ENCODE results near the gene IL20RA.
"Not testable (repeated sequence)": the region's sequence is repeated elsewhere in the genome, so short reads cannot be mapped to it uniquely, and the experiment has no call there.

The IL20RA gene

DNA sequence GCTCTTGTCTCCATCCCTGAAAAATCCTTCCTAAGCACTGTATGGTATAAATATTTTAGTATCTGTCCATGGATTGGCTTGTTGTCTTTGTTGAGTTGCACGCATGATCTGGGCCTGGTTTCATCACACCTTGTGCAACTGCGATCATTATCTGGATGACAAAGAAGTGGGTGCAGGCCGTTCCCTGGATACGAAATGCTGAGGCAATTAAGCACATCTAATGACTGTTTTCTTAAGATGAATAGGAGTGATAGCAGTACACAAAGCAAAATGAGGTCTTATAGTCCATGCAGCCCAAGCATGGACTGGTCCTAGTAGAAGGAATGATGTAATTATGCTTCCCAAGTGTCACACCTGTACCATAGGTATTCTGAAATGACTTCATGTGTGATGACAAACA, 74.8 kb downstream of the IL20RA start:
- no peak for DNase-seq (ENCODE audit: low spot score)

DNA sequence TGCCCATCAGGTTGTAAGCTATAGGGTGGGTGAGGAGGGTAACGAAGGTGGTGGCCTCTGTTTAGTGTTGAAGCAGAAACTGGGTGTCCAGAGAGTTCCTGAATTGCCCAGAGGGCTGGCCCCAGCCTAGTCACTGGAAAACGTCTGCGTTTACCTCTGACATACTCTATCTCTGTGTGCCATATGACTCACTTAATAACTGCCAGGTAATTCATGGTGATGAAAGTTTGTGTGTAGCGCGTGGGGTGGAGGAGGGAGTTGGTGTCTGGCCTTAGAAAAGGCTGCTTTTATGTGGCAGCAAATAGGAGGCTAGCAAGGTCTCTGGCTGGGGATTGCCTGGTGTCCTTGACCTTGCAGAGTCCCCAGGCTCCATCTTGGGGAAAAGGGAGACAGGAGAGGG, 75.3 kb downstream of the IL20RA start:
- no peak for DNase-seq (ENCODE audit: low spot score)

DNA sequence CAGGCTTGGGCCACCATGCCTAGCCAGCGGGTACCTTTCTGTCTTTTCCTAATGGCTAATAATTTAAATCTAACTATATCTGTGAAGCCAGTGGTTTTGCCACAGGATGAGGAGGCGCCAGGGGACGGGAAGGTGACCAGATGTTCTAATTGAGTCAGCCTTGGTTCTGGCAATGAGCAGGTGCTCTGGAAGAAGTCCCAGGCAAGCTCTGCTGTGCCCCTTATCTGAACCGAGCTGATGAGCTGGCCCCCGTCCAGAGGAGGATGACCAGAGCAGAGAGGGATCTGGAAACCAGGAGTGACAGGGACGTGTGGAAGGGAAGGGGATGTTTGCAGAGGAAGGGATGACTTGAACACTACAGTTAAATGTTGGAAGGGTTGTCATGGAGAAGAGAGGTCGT, 75.9 kb downstream of the IL20RA start:
- no peak for DNase-seq (ENCODE audit: low spot score)

- peak; percentile 75 for DNase-seq (ENCODE audit: low spot score)
These were observed 76.7 kb downstream of the IL20RA start for GRCh38 chr6:136967876-136968752.

GRCh38 chr6:136964398-136964797, 80.4 kb downstream of the IL20RA start:
- no peak for DNase-seq (ENCODE audit: low spot score)

DNA sequence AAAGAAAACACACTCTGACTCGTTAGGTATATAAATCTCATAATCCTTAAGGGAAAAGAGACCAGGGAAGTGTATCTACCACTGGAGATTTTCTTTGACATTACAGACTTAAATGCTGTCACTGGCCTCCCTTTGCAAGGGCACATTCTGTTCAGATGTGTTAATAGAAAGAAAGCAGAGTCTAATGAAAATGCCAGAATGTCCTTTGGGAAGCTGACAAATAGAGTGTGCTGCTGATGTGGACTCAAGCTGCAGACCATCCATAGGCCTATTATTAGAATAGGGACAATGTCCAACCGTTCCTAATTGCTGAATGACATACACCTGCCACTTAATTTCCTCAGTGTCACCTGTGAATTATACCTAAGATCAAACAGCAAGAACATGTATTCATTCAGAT, 81.5 kb downstream of the IL20RA start:
- no peak for DNase-seq (ENCODE audit: low spot score)

- no peak for DNase-seq (ENCODE audit: low spot score)
These were observed 82.1 kb downstream of the IL20RA start for GRCh38 chr6:136962661-136963060.

GRCh38 chr6:136961848-136962247, 82.9 kb downstream of the IL20RA start:
- DNase-seq (ENCODE audit: low spot score), result no peak

GRCh38 chr6:136960781-136961180, 84.0 kb downstream of the IL20RA start:
- no peak for DNase-seq (ENCODE audit: low spot score)

DNA sequence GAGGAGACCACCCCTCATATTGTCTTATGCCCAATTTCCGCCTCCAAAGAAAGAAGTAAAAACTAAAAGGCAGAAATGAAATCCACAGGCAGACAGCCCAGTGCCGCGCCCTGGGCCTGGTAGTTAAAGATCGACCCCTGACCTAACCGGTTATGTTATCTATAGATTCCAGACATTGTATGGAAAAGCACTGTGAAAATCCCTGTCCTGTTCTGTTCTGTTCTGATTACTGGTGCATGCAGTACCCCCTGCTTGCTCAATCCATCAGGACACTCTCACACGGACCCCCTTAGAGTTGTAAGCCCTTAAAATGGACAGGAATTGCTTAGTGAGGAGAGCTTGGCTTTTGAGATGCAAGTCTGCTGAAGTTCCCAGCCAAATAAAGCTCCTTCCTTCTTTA, 84.8 kb downstream of the IL20RA start:
- DNase-seq (ENCODE audit: low spot score), result not testable (repeated sequence)

GRCh38 chr6:136959471-136959891, 85.3 kb downstream of the IL20RA start:
- DNase-seq (ENCODE audit: low spot score), result no peak

- DNase-seq (ENCODE audit: low spot score), result no peak
These were observed 86.6 kb downstream of the IL20RA start for GRCh38 chr6:136958168-136958567.

DNA sequence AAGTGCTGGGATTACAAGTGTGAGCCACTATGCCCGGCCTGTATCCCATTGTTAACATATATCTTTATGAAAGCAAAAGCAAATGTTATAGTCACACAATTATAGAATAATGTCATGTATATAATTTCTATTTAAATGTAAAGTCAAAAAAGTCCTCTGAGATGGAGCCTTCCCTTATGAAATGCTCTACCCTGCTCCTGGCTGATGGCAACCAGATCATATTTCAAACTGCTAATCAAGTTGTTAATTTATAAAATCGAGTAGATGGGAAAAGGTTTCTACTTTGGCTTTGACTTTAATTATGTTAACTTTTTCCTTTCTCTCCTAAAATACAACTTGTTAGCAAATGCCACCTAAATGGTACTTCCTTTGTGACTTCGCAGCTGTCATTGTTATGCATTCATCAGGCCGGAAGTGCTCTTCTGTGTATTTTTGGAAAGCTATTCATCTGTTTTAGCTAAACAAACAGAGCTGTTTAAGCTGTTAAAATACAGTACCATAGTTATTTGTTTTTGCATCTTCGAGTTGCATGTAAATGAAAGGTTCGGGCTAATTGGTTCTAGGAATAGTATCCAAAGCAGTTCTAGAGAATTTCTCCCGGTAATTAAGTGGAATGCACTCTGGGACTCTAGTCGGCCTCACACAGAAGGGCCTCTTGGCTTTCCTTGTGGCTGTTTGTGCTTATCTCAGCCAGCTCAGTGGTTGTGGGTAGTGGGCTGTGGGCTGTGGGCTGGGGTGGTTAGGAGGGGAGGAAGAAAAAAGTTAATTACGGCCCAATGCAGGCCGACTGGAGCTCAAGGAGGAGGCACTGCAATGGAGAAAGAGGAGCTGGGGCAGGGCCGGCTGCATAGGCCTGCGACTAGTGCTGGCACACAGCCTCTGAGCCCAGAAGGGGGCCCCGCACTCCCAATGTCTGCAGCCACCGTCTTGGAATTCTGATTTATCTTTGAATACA, 87.9 kb downstream of the IL20RA start:
- no peak for DNase-seq (ENCODE audit: low spot score)

- no peak for DNase-seq (ENCODE audit: low spot score)
These were observed 89.6 kb downstream of the IL20RA start for GRCh38 chr6:136955123-136955522.

- no peak for DNase-seq (ENCODE audit: low spot score)
These were observed 92.0 kb downstream of the IL20RA start for GRCh38 chr6:136952714-136953260.

DNA sequence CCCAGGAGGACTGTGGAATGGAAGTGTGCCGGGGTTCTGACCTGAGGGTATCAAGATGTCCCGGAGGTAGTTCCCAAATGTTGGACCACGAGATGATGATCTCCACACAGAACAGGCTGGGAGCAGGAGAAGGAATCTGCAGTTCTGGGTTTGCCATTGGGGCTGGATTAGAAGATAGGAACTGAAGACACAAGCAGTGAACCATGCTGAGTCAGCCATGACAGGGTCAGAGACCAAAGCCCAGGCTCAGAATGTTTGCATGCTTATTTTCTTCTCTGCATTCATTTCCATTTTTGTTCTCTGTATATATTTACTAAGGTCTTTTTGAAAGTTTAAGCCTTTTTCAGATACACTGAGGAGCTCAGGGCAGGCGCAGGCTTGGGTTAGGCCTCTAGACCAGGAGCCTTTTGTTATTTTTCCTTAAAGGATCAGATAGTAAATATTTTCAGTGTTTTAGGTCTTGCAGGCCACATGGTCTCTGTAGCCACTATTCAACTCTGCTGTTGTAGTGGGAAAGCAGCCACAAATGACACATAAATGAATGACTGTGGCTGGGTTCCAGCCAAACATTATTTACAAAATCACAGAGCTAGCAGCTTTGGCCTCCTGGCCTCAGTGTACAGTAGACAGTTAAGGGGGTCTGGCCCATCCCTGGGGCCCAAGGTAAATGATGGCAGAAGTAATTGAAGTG, 94.2 kb downstream of the IL20RA start:
- DNase-seq (ENCODE audit: low spot score), result no peak
